ENCODE measurements around the gene GIT1. TPM values are rescaled to one million over a fixed set of nuclear protein-coding genes. Genes with fewer than 3 reads are reported as not detected.

GIT1 gene
- total and polyA plus RNA-seq, 9 of the 15 experiments (the other 6 are each of a cell fraction or from before 2014, with no cell fraction given), result 0.35 to 35.3 (median 17.1) TPM

GRCh38 chr17:29526322-29526721 is 63.1 kb downstream of the GIT1 start:
- Histone ChIP-seq H3K9ac (ENCODE audit: insufficient read depth in 1 of 2, low read depth in 2 of 2, low read length in 2 of 2) (no peak overlapping the region), H3K36me3 (ENCODE audit: control insufficient read depth, insufficient read depth, low read length) (peaks cover 57% of the 10 kb centered on the region), H3K27me3 (ENCODE audit: control insufficient read depth in 2 of 2, insufficient read depth in 2 of 2, low read length in 2 of 2) (no peaks in the 10 kb centered on the region), H3K4me2 (ENCODE audit: insufficient read depth, low read length) (no peak overlapping the region), H3K4me1 (replicated peaks in 1 of 2; ENCODE audit: control insufficient read depth in 2 of 2, insufficient read depth in 2 of 2, low read length in 2 of 2) (no peaks in the 10 kb centered on the region), H3K4me3 (no peak overlapping the region), H3K9me3 (replicated peaks; ENCODE audit: control insufficient read depth, insufficient read depth, low read depth, low read length) (no peaks in the 10 kb centered on the region), H3K27ac (ENCODE audit: extremely low read depth, low read depth, low read length) (no peak overlapping the region), H3K79me2 (ENCODE audit: control insufficient read depth, insufficient read depth, low read length) (no peaks in the 10 kb centered on the region), H3K9me1 (ENCODE audit: control insufficient read depth, insufficient read depth, low read length) (no peaks in the 10 kb centered on the region), H4K20me1 (replicated peaks; ENCODE audit: control insufficient read depth, insufficient read depth, low read length) (no peaks in the 10 kb centered on the region), H2AFZ (ENCODE audit: low read depth, low read length) (no peak overlapping the region)
- POLR2A ChIA-PET, result interaction anchor here (0.6 kb wide), 1 partner anchor 21 kb away, joined by 3 read pairs; no protein-coding TSS in a partner anchor
- FAIRE-seq (no peak), DNase-seq (ENCODE audit: extremely low read depth in 1 of 4, low spot score in 3 of 4) (no peak), ATAC-seq (no peak)
- TF ChIP-seq, protein P1, sequence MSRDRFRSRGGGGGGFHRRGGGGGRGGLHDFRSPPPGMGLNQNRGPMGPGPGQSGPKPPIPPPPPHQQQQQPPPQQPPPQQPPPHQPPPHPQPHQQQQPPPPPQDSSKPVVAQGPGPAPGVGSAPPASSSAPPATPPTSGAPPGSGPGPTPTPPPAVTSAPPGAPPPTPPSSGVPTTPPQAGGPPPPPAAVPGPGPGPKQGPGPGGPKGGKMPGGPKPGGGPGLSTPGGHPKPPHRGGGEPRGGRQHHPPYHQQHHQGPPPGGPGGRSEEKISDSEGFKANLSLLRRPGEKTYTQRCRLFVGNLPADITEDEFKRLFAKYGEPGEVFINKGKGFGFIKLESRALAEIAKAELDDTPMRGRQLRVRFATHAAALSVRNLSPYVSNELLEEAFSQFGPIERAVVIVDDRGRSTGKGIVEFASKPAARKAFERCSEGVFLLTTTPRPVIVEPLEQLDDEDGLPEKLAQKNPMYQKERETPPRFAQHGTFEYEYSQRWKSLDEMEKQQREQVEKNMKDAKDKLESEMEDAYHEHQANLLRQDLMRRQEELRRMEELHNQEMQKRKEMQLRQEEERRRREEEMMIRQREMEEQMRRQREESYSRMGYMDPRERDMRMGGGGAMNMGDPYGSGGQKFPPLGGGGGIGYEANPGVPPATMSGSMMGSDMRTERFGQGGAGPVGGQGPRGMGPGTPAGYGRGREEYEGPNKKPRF (IDR thresholded peaks at IDR 0.05; ENCODE audit: low read depth, low read length), result no peak
- TF ChIP-seq L3MBTL2 (IDR thresholded peaks at IDR 0.05) (no peak), ZBTB40 (IDR thresholded peaks at IDR 0.05) (no peak), ZBTB40 (CRISPR knock-in tag; IDR thresholded peaks at IDR 0.05) (no peak), HDAC3 (IDR thresholded peaks at IDR 0.05; ENCODE audit: borderline replicate concordance, partially characterized antibody) (no peak), ZNF124 (CRISPR knock-in tag; IDR thresholded peaks at IDR 0.05) (no peak), CREM (IDR thresholded peaks at IDR 0.05; ENCODE audit: low read depth) (no peak)
- intact Hi-C loops (cut with micrococcal nuclease) (no loop called here), in situ Hi-C loops (cut with MboI) (no loop called here)
- no TSS peak for BruUV-seq (replicated peaks)
- WGBS (ENCODE audit: insufficient coverage, low coverage, missing lambda C conversion rate), result 100% methylated on average over 3 of the region's 3 CpGs
- CTCF ChIA-PET (ENCODE audit: low intra/inter-chr PET ratio), result no interaction called here

Data from K562 (cell line).